ENCODE results near the gene PDCD11.

The PDCD11 gene

DNA sequence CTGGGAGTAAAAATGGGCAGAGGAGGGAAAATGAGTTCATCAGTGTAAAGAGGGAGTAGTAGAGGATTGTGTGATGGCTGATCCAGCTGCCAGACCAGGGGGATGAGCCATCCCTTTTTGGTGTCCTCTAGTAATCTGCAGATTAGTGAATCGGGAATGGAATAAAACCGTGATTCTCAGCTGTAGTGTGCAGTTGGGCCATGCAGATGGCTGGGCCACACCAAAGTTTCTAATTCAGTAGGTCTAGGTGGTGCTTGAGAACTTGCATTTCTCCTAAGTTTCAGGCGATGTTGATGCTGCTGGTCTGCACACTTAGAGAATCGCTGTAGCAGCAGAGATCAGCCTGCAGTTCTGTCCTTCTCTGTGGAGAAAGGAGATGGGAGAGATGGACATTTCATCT, 22.7 kb downstream of the PDCD11 start:
- DNase-seq, result no peak

DNA sequence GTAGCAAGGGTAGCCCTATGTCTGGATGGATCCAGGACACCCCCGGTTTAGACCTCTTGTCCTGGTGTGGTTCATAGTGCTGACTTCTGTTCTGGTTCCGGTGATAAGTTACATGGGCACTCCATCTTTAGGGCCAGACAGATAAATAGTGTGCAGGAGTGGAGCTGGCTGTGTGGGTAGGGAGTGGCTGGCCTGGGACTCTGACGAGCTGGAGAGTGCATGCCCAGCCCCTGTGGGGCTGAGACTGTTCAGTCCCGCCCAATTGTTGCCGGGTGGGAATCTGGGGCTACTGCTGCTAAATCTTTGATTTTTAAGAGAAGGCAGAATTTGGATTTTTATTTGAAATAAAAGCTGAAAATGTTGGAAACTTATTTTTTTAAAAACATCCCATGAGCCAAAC, 27.3 kb downstream of the PDCD11 start:
- no peak for DNase-seq

DNA sequence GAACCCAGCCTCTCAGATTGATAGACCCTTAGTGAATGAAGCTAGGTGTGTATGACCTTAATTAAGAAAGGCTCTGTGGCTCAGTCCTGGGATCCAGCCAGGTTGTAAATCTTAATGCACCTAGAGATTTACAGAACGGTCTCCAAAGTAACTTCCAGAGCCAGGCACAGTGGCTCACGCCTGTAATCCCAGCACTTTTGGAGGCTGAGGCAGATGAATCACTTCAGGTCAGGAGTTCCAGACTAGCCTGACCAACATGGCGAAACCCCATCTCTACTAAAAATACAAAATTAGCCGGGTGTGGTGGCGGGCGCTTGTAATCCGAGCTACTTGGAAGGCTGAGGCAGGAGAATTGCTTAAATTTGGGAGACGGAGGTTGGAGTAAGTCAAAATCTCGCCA, 31.4 kb downstream of the PDCD11 start:
- no peak for DNase-seq

DNA sequence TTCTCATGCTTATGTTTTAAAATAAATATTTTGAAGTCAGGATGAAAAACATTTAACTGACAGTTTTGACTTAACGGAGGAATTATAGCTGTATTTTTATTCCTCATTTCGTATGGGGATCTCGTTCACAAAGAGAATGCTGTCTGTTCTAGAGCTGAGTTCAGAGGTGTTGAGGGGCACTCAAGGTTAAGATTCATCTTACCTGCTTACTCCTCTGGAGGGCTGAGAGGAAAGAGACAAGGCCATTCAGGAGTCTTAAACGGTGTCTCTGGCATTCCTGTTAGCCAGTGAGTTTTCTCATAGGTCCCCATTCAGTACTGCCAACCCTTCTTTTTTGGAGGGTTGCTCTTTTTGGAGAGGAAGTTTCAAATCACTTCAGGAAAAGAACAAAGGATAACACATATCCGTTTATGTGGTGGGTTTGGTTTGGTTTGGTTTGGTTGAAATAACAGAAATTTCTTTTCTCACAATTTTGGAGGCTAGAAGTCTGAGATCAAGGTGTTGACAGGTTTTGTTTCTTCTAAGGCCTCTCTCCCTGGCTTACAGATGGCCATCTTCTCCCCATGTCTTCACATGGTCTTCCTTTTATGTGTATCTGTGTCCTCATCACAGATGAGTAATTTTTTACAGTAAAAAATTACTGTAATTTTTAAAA, 32.7 kb downstream of the PDCD11 start:
- DNase-seq, result no peak

DNA sequence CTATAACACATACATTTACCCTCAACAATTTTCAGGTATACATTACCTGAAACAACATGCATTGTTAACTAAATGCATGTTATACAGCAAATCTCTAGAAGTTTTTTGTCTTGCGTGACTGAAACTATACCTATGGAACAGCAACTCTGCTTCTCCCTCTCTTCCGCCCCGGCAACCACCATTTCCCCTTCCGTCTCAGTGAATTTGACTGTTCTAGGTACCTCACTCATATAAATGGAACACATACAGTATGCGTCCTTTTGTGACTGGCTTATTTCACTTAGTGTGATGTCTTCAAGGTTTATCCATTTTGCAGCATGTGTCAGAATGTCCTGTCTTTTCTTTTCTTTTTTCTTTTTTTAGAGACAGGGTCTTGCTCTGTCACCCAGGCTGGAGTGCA, 33.2 kb downstream of the PDCD11 start:
- no peak for DNase-seq

DNA sequence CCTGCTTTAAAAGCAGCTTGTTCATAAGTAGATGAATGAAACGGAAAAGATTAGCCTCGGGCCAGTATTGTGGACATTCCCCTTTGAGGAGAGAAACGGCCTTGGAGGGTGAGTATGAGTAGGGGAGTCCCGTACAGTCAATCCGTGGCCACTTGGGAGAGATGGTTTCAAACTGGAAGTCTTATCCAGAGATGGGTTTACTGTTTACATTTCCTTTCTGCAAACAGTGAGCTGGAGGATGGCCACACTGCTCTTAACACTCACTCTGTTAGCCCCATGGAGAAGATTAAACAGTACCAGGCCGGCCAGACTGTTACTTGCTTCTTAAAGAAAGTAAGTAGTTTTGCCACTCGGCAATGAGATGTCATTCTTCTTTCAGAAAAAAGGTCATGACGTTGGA, 35.5 kb downstream of the PDCD11 start:
- DNase-seq, result no peak

DNA sequence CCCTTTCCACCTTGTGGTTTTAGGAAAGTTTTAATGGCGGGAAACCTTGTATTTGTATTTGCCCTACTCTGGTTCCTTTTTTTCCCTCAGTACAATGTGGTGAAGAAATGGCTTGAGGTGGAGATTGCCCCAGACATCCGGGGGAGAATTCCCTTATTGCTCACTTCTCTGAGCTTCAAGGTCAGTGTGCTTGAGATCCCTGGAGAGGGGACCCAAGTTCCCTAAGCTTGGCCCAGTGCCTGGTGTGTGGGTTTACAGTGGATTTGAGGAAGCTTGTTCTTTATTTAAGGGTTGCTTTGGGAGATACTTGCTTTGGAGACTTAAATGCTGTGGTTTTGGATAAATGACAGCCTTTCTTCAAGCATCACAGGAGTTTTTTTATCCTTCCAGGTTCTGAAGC, 37.4 kb downstream of the PDCD11 start:
- no peak for DNase-seq

DNA sequence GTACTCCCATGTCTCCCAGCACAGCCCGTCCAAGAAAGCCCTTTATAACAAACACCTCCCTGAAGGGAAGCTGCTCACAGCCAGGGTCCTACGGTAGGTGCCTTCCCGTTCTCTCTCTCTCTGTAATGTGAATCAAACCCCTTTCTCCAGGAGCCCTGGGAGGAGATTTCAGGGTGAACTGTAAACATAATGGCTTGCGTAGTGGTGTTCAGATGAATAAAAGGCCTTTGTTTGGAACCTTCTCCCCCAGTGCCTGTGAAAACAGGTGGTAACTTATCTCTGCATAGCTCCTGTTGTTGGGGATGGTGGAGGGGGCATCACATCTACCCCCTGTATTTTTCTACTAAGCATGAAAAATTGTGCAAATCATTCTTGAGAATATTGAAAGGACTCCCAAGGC, 43.4 kb downstream of the PDCD11 start:
- DNase-seq, result no peak

DNA sequence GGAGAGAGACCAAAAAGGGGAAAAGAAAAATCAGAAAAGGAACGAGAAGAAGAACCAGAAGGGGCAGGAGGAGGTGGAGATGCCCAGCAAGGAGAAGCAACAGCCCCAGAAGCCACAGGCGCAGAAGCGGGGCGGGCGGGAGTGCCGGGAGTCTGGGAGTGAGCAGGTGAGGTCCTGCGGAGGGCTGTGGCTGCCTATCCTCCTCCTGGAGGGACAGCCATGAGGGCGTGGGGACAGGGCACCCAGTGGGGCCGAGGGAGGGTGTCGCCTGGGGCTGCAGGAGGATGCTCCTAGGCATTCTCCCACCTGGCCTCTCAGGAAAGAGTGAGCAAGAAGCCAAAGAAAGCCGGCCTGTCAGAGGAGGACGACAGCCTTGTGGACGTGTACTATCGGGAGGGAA, 44.0 kb downstream of the PDCD11 start:
- no peak for DNase-seq

DNA sequence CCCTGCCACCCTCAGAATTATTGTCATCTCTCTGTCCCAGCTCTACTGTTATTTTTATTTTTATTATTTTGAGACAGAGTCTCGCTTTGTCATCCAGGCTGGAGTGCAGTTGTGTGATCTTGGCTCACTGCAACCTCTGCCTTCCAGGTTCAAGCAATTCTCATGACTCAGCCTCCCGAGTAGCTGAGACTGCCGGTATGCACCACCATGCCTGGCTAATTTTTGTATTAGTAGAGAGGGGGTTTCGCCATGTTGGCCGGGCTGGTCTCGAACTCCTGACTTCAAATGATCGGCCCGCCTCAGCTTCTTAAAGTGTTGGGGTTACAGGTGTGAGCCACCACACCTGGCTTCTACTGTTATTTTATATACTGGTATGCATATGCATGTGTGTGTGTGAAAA, 44.8 kb downstream of the PDCD11 start:
- no peak for DNase-seq

DNA sequence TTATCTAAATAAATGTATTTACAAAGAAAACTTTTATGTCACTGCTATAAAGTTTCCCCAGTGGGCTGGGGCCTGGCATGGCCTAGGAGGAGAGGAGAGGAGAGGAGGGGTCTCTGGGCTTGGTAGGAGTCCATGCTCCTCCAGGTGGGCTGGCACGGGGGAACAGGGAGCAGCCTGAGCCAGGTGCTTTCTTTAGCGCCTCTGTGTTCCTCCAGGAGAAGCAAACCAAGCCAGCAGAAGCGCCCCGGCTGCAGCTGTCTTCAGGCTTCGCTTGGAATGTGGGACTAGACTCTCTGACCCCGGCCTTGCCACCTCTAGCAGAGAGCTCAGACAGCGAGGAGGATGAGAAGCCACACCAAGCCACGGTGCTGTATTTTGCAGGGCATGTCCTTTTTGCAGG, 45.2 kb downstream of the PDCD11 start:
- no peak for DNase-seq

DNA sequence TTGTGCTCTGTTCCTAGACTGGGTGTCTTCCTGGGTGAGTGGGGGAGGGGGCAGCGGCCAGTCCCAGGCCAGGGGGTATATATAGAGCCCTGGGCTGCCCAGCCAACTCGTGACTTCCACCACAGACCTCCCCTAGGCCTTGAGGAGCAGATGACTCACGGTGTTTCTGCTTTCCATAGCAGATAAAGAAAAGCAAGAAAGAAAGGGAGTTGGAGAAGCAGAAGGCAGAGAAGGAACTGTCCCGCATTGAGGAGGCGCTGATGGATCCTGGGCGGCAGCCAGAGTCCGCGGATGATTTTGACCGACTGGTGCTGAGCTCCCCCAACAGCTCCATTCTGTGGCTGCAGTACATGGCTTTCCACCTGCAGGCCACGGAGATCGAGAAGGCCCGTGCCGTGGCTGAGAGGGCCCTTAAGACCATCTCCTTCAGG, 45.6 kb downstream of the PDCD11 start:
- DNase-seq, result no peak

DNA sequence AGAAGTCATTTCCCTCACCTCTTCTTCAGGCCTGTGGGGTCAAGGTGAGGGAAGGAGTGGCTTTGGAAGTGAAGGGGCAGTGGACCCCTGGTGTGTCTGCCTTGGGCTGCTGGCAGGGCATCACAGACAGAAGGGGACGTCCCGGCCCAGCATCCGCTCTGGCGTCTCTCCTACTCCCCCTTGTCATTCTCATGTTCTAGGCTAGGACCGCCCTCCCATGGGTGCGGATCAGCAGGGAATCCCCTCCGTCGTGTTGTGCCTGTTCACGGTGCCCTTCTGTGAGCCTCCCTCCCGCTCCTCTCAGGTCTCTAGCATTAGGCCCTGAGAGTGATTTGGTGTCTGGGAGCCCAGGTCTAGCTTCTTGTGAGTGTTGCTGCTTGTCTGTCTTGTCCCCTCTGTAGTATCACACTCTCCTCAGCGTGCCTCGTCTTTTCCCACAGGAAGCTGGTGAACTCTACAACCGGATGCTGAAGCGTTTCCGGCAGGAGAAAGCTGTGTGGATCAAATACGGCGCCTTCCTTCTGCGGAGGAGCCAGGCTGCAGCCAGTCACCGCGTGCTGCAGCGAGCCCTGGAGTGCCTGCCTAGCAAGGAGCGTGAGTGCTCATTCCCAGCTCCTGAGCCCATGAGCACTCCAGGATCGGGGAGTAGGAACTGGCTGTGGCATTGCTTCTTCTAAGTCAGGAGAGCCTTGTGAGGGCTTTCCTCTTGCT, 47.2 kb downstream of the PDCD11 start:
- no peak for DNase-seq

DNA sequence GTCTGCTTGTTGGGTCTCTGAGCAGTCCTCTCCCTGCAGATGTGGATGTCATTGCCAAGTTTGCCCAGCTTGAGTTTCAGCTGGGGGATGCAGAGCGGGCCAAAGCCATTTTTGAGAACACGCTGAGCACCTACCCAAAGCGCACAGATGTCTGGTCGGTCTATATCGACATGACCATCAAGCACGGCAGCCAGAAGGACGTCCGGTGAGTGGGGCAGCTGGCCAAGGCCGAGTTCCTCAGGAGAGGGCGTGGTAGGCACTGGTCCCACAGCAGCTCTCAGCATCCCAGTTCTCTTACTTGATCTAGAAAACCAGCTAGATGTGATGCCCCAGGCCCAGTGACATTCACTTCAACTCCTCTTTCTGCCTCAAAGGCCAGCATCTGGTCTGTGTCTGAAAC, 48.1 kb downstream of the PDCD11 start:
- no peak for DNase-seq

DNA sequence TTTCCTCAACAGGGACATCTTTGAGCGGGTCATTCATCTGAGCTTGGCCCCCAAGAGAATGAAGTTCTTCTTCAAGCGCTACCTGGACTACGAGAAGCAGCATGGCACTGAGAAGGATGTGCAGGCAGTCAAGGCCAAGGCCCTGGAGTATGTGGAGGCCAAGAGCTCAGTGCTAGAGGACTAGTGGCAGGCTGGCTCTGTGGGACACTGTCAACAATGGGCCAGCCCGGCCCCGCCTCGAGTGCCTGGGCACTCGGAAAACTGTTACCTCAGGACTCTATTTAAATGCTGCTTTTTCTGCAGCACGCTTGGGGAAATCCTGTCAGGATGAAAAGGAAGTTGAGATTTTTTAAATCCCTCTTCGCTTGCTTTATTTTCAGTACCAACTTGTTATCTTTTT, 48.9 kb downstream of the PDCD11 start:
- DNase-seq, result no peak

DNA sequence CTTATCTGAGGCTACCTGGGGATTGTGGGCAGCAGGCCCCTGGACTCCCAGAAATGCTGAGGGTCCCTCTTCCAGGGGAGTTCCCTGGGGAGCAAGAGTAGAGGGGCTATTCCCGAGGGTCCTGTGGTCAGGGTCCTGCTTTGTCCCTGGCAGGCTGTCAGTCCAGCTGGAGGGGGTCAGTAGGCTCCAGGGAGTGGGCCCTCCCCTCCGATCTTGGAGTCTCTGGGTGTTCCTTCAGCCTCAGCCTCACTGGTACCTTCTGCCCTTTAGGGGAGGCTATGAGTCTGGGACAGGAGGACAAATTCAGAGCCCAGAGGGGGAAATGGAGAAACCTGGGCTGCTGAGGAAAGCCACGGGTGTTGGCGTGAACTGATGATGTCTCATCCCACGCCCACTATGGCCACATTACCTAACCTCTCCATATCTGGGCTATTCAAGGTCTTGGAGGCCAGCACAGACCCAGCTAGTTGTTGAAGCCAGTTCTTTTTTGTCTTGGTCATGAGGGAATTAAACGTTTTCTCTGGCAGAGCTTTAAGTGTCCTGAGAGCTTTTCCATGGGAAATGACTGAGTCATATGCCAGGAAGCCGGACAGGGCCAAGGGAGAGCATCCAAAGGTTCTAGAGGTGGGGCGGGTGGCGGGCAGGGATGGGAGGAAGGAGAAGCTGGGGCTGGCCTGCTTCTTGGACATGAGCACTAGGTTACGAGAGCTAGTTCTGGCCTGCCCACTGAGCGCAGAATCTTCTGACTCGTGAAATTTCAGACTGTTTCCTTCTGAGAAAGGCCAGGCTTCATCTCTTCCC, 49.5 kb downstream of the PDCD11 start:
- DNase-seq, result no peak

DNA sequence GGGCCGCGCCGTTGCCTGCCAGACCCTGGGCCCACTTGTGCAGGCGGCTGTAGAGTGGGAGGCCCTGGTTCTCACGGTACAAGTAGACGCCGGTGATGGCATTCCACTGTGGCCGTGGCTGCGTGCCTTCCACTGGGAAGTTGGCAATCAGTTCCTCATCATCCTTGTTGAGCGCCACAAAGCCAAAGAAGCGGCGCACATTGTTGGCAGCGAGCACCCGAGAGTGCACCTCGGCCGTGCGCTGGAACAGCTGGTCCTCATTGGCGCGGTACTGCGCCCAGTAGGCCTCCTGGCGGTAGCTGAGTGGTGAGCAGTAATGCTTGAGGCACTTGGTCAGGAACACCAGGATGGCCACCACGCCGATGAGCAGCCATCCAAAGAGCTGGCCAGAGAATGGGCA, 50.8 kb downstream of the PDCD11 start:
- DNase-seq, result no peak

DNA sequence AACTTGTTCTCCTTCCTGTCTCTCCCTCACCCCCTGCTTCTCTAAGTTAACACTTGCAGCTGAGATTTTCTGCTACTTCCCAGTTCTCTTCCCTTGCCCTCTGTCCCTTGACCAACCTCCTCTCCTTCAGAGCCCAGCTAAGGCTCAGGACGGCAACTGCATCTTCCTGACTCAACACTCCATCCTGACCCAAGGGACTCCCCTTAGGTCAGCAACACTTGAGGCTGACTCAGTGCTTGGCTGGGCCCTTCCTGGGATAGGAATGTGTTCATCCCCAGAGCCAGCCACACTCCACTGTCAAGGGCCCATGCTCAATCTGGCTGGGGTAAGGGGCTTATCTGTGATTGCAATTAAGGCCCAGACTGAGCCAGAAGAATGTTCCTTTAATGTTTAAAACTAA, 52.3 kb downstream of the PDCD11 start:
- DNase-seq, result no peak

DNA sequence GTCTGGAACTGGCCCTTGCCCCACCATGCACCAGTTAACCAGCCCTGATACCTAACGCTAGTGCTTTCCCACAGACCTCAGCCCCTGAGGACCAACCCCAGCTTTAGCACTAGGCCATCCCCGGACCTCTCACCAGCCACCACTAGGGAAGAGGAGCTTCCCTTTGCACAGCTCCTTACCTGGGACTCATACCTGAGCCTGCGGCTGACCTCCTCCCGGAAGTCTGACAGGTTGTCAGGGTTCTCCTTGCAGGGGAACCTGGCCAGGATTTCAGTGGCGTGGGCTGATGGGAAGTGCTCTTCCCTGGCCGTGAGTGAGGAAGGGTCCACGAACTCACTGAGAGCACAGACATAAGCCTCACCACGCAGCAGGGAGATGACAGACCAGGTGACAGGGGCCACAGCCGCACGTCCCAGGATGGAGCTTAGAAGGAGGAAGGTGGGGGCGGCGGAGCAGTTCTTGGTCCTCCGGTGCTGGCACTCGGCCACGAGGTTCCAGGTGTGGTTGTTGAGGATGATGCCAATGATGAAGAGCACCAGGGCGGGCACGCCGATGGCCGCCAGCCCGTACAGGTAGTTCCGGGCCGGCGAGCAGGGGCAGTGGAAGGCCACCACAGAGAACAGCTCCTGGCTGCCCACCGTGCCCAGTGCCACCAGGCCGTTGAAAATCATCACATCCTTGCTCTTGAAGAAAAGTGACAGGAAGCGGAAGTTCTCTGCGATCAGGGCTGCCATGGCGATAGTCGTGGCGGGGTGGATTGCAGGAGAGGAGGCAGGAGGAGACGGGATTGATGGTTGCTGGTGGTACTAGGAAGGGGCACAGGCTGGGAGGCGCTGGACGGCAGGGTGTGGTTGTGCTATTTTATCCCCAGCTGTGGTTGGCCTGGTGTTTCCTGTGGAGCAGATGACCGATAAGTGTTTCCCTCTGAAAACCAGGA, 53.0 kb downstream of the PDCD11 start:
- no peak for DNase-seq

DNA sequence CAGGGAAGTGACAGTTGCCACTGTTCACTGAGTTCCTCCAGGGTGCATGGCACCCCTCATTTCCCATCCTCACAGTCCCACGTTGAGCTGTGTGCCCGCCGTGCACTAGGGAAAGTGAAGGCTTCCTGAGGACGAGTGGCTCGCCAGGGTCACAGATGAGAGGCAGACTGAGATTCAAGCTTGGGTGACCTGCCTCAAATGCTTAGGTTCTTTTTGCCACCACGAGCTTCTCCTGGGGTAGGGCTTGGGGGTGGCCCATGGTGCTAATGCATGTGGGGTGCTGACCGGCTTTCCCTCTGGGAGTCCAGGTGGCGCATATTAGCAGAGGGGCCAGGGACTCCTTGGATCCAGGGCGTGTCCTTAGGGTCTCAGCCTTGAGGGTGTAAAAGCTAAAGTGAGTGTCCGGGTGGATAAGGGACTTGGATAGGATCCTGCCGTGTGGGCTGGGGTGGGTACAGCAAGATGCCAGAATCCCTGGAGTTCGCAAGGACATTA, 53.8 kb downstream of the PDCD11 start:
- DNase-seq, result no peak

DNA sequence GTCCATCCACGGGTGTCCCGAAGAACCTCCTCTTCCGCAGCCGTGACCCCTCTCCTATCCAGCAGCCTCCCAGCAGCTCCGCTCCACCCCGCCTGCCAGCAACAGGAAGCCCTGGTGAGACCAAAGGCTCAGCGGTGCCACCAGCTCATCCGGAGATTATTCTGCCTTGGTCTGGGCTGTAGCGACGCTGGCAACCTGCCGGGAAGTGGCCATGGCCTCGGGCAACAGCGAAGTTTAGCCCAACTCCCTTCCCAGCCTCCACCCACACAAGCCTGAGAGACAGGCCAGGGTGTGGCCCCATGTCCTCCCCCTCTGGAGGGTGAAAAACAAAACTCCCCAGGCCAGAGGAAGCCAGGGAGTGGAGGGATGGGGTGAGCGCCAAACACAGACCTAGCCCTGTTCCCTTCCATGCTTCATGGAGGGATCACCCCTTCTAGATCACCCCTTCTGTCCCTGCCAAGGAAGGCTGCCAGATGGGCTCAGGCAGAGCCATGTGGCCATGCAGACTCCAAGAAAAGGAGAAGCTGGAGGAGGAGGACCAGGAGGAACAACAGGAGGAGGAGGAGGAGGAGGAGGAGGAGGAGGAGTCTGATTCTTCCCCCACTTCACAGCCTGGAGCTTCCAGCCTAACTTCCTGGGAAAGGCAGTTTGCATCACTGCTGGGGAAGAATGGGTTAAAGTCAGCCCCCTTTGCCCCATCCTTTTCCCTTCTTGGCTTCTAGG, 54.8 kb downstream of the PDCD11 start:
- DNase-seq, result no peak

DNA sequence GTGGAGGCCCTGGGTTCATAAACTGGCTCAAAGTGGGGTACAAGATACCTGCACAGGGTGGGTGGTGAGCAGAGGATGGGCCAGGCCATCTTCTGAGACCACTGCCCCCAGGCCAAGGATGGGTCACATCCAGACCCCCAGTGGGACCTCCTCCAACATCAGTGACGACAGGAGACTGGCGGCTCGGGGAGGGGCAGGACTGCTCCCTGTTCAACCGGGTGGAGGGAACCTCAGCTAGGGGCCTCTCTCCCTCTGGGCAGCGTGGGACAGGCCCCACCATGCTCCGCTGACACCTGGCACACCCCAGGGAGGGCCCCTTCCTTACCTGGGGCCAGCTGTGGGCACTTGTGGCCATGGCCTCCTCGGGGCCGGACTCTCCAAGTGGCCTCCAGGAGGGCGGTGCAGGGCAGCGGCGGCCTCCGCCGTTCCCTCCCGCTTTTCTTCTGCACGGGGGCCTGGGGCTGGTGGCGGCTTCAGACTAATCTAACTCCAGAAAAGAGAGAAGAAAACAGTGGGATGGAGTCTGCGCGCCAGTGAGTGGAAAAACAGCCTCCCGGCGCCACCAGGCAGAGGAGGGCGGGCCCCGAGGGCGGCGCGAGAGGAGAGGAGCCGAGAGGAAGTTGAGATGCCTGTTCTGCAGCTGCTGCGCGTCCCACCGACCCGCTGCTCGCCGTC, 55.5 kb downstream of the PDCD11 start, which contains the start of gene CALHM2:
TSS of gene CALHM2 (minus strand) at position 540 of the 675 bp plus-strand sequence. CDS start 2,429 bp downstream, outside the sequence.
- DNase-seq, result no peak
